GM12878 (cell line): ENCODE results near the gene IL21. TPM values are rescaled to one million over a fixed set of nuclear protein-coding genes. Genes with fewer than 3 reads are reported as not detected.

Experiments
- ATAC-seq: fragments of 200-7000 bp; cut with Tn5 transposase; 3 replicates; pipeline ENCODE4 v1.9.1; 2020; ENCODE audit warnings: mild to moderate bottlenecking, moderate library complexity
- BruUV-seq: library from RNA; stranded (reverse); fragments of 400-500 nt; replicated peaks from 2 replicates; lab custom pipeline; 2021; lab: Mats Ljungman, UMichigan
- CTCF ChIA-PET: fragments of 300-600 bp; sonication (Branson Sonifier 250); formaldehyde crosslinking; extraction: SDS; loops from one replicate; lab custom pipeline; 2021; ENCODE audit warnings: inconsistent platforms; lab: Yijun Ruan, JAX
- POLR2A ChIA-PET: fragments of 350-600 bp; formaldehyde crosslinking; extraction: SDS; loops from one replicate; lab custom pipeline; 2021; ENCODE audit warnings: inconsistent platforms; lab: Charles Lee
- RAD21 ChIA-PET: fragments of 300-600 bp; sonication (Branson Sonifier 250); formaldehyde crosslinking; loops from one replicate; lab custom pipeline; 2023; ENCODE audit warnings: antibody characterized with exemption; ENCODE audit not compliant: unreplicated experiment; lab: Charles Lee
- SMC1A ChIA-PET: fragments of 300-600 bp; sonication (Branson Sonifier 250); formaldehyde crosslinking; loops from one replicate; lab custom pipeline; 2023; ENCODE audit not compliant: unreplicated experiment, uncharacterized antibody; lab: Charles Lee
- DNase-seq: peaks from one replicate; pipeline ENCODE4 v3.0.0-alpha.2; 2011; ENCODE audit warnings: low read depth, low spot score
- FAIRE-seq: peaks from 3 replicates; lab custom pipeline; 2011; peaks lifted over from hg19 to GRCh38; lab: Jason Lieb, UNC
- H2AFZ ChIP-seq: 2 replicates; pipeline ENCODE4 v1.6.0; 2011; ENCODE audit warnings: low read depth, low read length, control low read depth; ENCODE audit not compliant: control insufficient read depth
- H3K27ac ChIP-seq: 2 replicates; pipeline ENCODE4 v1.5.1; 2011; ENCODE audit warnings: control low read depth; ENCODE audit not compliant: control insufficient read depth, insufficient read depth
- H3K27me3 ChIP-seq, 2 experiments: replicated peaks in 1 of 2; 2 replicates each; pipeline versions ENCODE4 v1.6.0 to v1.6.1; 2011; ENCODE audit warnings: low read length in 1 of 2; ENCODE audit not compliant: control insufficient read depth in 2 of 2, insufficient read depth in 2 of 2
- H3K36me3 ChIP-seq, 2 experiments: 2 replicates each; pipeline ENCODE4 v1.5.1; 2011; ENCODE audit warnings: low read length in 1 of 2; ENCODE audit not compliant: control insufficient read depth in 2 of 2, insufficient read depth in 2 of 2
- H3K4me1 ChIP-seq: 2 replicates; pipeline ENCODE4 v1.6.1; 2011; ENCODE audit warnings: mild to moderate bottlenecking, low read length, moderate library complexity, mixed read lengths; ENCODE audit not compliant: control insufficient read depth, insufficient read depth
- H3K4me2 ChIP-seq: 2 replicates; pipeline ENCODE4 v1.6.0; 2011; ENCODE audit warnings: control low read depth; ENCODE audit not compliant: control insufficient read depth, insufficient read depth
- H3K4me3 ChIP-seq: fragments of 200-600 bp; sonication (generic); 2 replicates; pipeline ENCODE4 v1.5.1; 2016
- H3K79me2 ChIP-seq: 2 replicates; pipeline ENCODE4 v1.6.0; 2011; ENCODE audit warnings: low read length; ENCODE audit not compliant: control insufficient read depth, insufficient read depth
- H3K9ac ChIP-seq: 2 replicates; pipeline ENCODE4 v1.8.0; 2011; ENCODE audit warnings: low read length, control low read depth, mixed read lengths; ENCODE audit not compliant: control insufficient read depth, insufficient read depth
- H3K9me3 ChIP-seq: replicated peaks from 3 replicates; pipeline ENCODE4 v1.5.1; 2011; ENCODE audit warnings: mild to moderate bottlenecking, low read length; ENCODE audit not compliant: control insufficient read depth, insufficient read depth
- H4K20me1 ChIP-seq: 2 replicates; pipeline ENCODE4 v1.6.0; 2011; ENCODE audit not compliant: control insufficient read depth, insufficient read depth
- CBX3 ChIP-seq: fragments of 200-600 bp; sonication (generic); IDR thresholded peaks from 2 replicates; pipeline ENCODE4 v1.6.1; 2016; ENCODE audit warnings: low read depth, borderline replicate concordance
- CHD1 ChIP-seq: IDR thresholded peaks from 2 replicates; pipeline ENCODE4 v1.6.1; 2012; ENCODE audit warnings: low read depth, low read length, improper control_type of control experiment
- DPF2 ChIP-seq: fragments of 450-650 bp; IDR thresholded peaks from 2 replicates; pipeline ENCODE4 v1.6.1; 2017; ENCODE audit warnings: mild to moderate bottlenecking
- HDAC6 ChIP-seq: fragments of 200-600 bp; sonication (generic); IDR thresholded peaks from one replicate; pipeline ENCODE4 v1.8.0; 2017; ENCODE audit warnings: antibody characterized with exemption; ENCODE audit not compliant: unreplicated experiment
- LARP7 ChIP-seq: fragments of 450-650 bp; IDR thresholded peaks from 2 replicates; pipeline ENCODE4 v1.6.1; 2017; ENCODE audit warnings: mild to moderate bottlenecking
- NBN ChIP-seq: fragments of 450-650 bp; IDR thresholded peaks from 2 replicates; pipeline ENCODE4 v1.6.1; 2016
- POLR2A ChIP-seq: IDR thresholded peaks from 2 replicates; pipeline ENCODE4 v1.6.1; 2011; ENCODE audit warnings: low read depth, mild to moderate bottlenecking, low read length
- RELA ChIP-seq: fragments of 450-650 bp; IDR thresholded peaks from 2 replicates; pipeline ENCODE4 v1.8.0; 2014; ENCODE audit warnings: borderline replicate concordance; ENCODE audit not compliant: partially characterized antibody
- RUNX3 ChIP-seq: IDR thresholded peaks from 2 replicates; pipeline ENCODE4 v1.6.1; 2012; ENCODE audit warnings: low read length, inconsistent platforms
- SMC3 ChIP-seq: IDR thresholded peaks from 2 replicates; pipeline ENCODE4 v1.6.1; 2011; ENCODE audit warnings: low read length, improper control_type of control experiment, borderline replicate concordance
- SREBF1 ChIP-seq: IDR thresholded peaks from 2 replicates; pipeline ENCODE4 v1.6.1; 2012; ENCODE audit warnings: mild to moderate bottlenecking, low read length
- WGBS: methylation state at CpG from one replicate; pipeline ENCODE4 v1.1.6; 2016; ENCODE audit warnings: low lambda C conversion rate; ENCODE audit not compliant: insufficient replicate concordance, insufficient coverage; ENCODE audit errors: missing lambda C conversion rate; 5-methylcytosine and 5-hydroxymethylcytosine counted together
- in situ Hi-C: fragments of 300-500 bp; cut with MboI; formaldehyde crosslinking; loops from 9 replicates; pipeline ENCODE4 v1.14.3; 2018; ENCODE audit warnings: mixed read lengths
- intact Hi-C: fragments of 100-400 bp; cut with micrococcal nuclease; formaldehyde crosslinking; loops from one replicate; pipeline ENCODE4 v1.14.2; 2022; ENCODE audit not compliant: unreplicated experiment
- polyA plus RNA-seq, 11 experiments: library from polyadenylated mRNA; depleted of rRNA in 4 of 11; unstranded in 6 of 11; stranded (reverse) in 5 of 11; fragments of >200 nt; fragmentation: Nextera tagmentation in 4 of 11; fragmentation: Illumina TruSeq in 1 of 11; extraction: Ambion mirVana in 4 of 11; extraction: Trizol in 1 of 11; gene quantifications; 1 replicate in 1 of 11; 2 replicates in 10 of 11; pipeline versions ENCODE4 v1.2.1 to v1.2.3, GENCODE V29; 2011 to 2016; ENCODE audit warnings: inconsistent platforms in 2 of 11, missing spikeins in 2 of 11, low read depth in 1 of 11
- total RNA-seq, 4 experiments: library from RNA; depleted of rRNA in 3 of 4; stranded (reverse); fragments of >200 nt in 3 of 4; fragmentation: Illumina TruSeq in 1 of 4; extraction: Trizol in 1 of 4; gene quantifications; 2 replicates each; pipeline versions ENCODE4 v1.2.1 to v1.2.3, GENCODE V29; 2013 to 2021
- TF ChIP-seq, protein P1 (sequence below): IDR thresholded peaks from 2 replicates; pipeline ENCODE4 v1.6.1; 2012; ENCODE audit warnings: low read depth, low read length, improper control_type of control experiment
- TF ChIP-seq, protein P2 (sequence below): fragments of 450-650 bp; IDR thresholded peaks from 2 replicates; pipeline ENCODE4 v1.6.1; 2017; ENCODE audit warnings: mild to moderate bottlenecking
- TF ChIP-seq, protein P3 (sequence below): IDR thresholded peaks from 2 replicates; pipeline ENCODE4 v1.6.1; 2011; ENCODE audit warnings: low read depth, mild to moderate bottlenecking, low read length, moderate library complexity, borderline replicate concordance; ENCODE audit errors: extremely low read depth
- TF ChIP-seq, protein P4 (sequence below): fragments of 450-650 bp; IDR thresholded peaks from 2 replicates; pipeline ENCODE4 v1.6.1; 2016; ENCODE audit warnings: mild to moderate bottlenecking
- TF ChIP-seq, protein P5 (sequence below): IDR thresholded peaks from 2 replicates; pipeline ENCODE4 v1.6.1; 2012; ENCODE audit warnings: low read length, inconsistent platforms
- TF ChIP-seq, protein P6 (sequence below): IDR thresholded peaks from 2 replicates; pipeline ENCODE4 v1.6.1; 2011; ENCODE audit warnings: borderline replicate concordance, low read depth, mild to moderate bottlenecking, moderate library complexity, mixed read lengths, low read length; ENCODE audit not compliant: insufficient read depth; ENCODE audit errors: extremely low read length

The IL21 gene
- total and polyA plus RNA-seq, 10 of the 15 experiments (the other 5 are each of a cell fraction or from before 2014, with no cell fraction given) = not detected

DNA sequence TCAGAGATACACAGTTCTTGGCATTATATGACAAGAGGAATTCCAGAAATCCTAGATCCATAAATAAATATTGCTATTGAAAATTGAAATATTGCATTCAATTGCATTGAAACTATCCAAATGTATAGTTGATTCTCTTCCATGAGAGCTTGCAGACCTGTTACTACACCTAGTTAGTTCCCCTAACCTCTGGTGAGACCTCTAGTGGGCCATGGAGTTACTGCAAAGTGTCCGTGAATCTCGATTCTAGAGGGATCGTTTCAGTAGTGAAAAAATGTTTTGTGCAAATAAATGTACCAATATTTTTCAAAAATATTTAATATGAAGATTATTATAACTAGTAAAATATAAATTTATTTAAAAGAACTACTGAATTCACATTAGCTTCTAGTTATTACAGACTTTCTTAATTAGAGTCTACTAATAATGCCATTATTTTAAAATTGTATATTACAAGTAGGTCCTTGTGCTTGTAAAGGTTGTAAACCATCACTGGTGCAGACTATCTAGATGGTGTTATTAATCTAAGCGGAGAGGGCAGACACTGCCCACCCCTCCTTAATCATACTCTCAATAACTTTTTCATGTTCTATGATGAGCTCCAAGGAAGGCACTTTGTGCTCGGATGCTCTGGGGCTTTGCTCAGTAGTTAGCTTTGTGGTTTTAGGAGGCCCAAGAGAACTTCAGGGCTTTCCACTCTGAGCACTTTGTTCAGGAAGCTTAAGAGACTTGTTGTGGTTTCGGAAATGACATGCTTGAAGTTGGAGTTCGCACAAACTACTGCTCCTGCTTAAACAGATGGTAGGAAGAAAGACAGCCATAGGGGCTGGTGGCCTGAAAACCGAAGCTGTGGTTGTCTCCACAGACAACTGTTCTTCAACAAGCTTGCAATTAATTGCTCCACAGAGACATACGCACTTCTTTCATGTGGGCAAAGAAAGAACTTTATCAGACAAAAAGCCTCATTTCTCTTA, 42.8 kb downstream of the IL21 start:
- Histone ChIP-seq H3K4me2 (peak overlapping the region; percentile 70), H3K9me3 (no peaks in the 10 kb centered on the region), H3K4me1 (peaks cover 7% of the 10 kb centered on the region), H3K27ac (no peak overlapping the region), H3K27me3 (0 out of 4 replicates have a peak, but pooled peaks cover 0 to 2% of the 10 kb centered on the region in 2 experiments), H3K9ac (no peak overlapping the region), H3K4me3 (no peak overlapping the region), H3K36me3 (no peaks in the 10 kb centered on the region), H3K79me2 (no peaks in the 10 kb centered on the region), H2AFZ (peak overlapping the region; percentile 56), H4K20me1 (no peaks in the 10 kb centered on the region)
- ATAC-seq (peak; percentile 97), DNase-seq (no peak), FAIRE-seq (peak; percentile 57)
- intact Hi-C loops (loop anchor here (1.0 to 10.0 kb wide), 5 partner anchors 163 to 678 kb away; partner anchors contain the start of gene TRPC3), in situ Hi-C loops (loop anchor here (10.0 kb wide), 1 partner anchor 273 kb away; no protein-coding TSS in a partner anchor)
- RAD21 ChIA-PET = interaction anchor here (0.7 to 2.0 kb wide), 13 partner anchors 25 to 1705 kb away, joined by 3 to 51 read pairs (median 3); no protein-coding TSS in a partner anchor
- BruUV-seq = no TSS peak
- CTCF ChIA-PET = interaction anchor here (0.5 to 6.2 kb wide), 55 partner anchors 8 to 1115 kb away, joined by 3 to 85 read pairs (median 4); no protein-coding TSS in a partner anchor
- SMC1A ChIA-PET = interaction anchor here (0.7 to 5.4 kb wide), 13 partner anchors 10 to 853 kb away, joined by 3 to 45 read pairs (median 3); partner anchors contain the start of gene BBS12
- WGBS = 22% methylated on average over 9 of the region's 9 CpGs
- POLR2A ChIA-PET = no interaction called here
- TF ChIP-seq HDAC6 (no peak), POLR2A (no peak), CBX3 (no peak), LARP7 (no peak), RUNX3 (peak; percentile 80), DPF2 (no peak), CHD1 (no peak), NBN (no peak), SMC3 (peak; percentile 60; the same call in 1 of the 2 replicates), RELA (no peak), SREBF1 (no peak)
- TF ChIP-seq, protein P1, sequence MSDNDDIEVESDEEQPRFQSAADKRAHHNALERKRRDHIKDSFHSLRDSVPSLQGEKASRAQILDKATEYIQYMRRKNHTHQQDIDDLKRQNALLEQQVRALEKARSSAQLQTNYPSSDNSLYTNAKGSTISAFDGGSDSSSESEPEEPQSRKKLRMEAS = no peak
- TF ChIP-seq, protein P2, sequence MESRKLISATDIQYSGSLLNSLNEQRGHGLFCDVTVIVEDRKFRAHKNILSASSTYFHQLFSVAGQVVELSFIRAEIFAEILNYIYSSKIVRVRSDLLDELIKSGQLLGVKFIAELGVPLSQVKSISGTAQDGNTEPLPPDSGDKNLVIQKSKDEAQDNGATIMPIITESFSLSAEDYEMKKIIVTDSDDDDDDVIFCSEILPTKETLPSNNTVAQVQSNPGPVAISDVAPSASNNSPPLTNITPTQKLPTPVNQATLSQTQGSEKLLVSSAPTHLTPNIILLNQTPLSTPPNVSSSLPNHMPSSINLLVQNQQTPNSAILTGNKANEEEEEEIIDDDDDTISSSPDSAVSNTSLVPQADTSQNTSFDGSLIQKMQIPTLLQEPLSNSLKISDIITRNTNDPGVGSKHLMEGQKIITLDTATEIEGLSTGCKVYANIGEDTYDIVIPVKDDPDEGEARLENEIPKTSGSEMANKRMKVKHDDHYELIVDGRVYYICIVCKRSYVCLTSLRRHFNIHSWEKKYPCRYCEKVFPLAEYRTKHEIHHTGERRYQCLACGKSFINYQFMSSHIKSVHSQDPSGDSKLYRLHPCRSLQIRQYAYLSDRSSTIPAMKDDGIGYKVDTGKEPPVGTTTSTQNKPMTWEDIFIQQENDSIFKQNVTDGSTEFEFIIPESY = no peak
- TF ChIP-seq, protein P3, sequence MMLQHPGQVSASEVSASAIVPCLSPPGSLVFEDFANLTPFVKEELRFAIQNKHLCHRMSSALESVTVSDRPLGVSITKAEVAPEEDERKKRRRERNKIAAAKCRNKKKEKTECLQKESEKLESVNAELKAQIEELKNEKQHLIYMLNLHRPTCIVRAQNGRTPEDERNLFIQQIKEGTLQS = no peak
- TF ChIP-seq, protein P4, sequence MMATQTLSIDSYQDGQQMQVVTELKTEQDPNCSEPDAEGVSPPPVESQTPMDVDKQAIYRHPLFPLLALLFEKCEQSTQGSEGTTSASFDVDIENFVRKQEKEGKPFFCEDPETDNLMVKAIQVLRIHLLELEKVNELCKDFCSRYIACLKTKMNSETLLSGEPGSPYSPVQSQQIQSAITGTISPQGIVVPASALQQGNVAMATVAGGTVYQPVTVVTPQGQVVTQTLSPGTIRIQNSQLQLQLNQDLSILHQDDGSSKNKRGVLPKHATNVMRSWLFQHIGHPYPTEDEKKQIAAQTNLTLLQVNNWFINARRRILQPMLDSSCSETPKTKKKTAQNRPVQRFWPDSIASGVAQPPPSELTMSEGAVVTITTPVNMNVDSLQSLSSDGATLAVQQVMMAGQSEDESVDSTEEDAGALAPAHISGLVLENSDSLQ = no peak
- TF ChIP-seq, protein P5, sequence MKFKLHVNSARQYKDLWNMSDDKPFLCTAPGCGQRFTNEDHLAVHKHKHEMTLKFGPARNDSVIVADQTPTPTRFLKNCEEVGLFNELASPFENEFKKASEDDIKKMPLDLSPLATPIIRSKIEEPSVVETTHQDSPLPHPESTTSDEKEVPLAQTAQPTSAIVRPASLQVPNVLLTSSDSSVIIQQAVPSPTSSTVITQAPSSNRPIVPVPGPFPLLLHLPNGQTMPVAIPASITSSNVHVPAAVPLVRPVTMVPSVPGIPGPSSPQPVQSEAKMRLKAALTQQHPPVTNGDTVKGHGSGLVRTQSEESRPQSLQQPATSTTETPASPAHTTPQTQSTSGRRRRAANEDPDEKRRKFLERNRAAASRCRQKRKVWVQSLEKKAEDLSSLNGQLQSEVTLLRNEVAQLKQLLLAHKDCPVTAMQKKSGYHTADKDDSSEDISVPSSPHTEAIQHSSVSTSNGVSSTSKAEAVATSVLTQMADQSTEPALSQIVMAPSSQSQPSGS = no peak
- TF ChIP-seq, protein P6, sequence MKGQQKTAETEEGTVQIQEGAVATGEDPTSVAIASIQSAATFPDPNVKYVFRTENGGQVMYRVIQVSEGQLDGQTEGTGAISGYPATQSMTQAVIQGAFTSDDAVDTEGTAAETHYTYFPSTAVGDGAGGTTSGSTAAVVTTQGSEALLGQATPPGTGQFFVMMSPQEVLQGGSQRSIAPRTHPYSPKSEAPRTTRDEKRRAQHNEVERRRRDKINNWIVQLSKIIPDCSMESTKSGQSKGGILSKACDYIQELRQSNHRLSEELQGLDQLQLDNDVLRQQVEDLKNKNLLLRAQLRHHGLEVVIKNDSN = no peak
